H7 (cell line): ENCODE results near the gene RYR2. TPM values are rescaled to one million over a fixed set of nuclear protein-coding genes. Genes with fewer than 3 reads are reported as not detected.
A peak's percentile ranks its signal among the peaks of the same experiment; 100 is the strongest.

Experiments
- DNase-seq: peaks from one replicate; pipeline ENCODE4 v3.0.0; 2012
- H3K27me3 ChIP-seq: 2 replicates; pipeline ENCODE4 v1.6.0; 2011; ENCODE audit warnings: mild to moderate bottlenecking, low read length; ENCODE audit not compliant: control insufficient read depth, insufficient read depth
- H3K36me3 ChIP-seq: replicated peaks from 2 replicates; pipeline ENCODE4 v1.5.1; 2011; ENCODE audit warnings: low read length; ENCODE audit not compliant: control insufficient read depth, insufficient read depth
- H3K4me3 ChIP-seq: 2 replicates; pipeline ENCODE4 v1.5.1; 2011; ENCODE audit warnings: low read depth, mild to moderate bottlenecking, control low read depth, low read length, moderate library complexity; ENCODE audit not compliant: insufficient read depth
- total RNA-seq: library from RNA; depleted of rRNA; stranded (reverse); fragments of >200 nt; shearing (Covaris generic); gene quantifications from 2 replicates; pipeline ENCODE4 v1.2.3, GENCODE V29; 2014

RYR2 gene
- total RNA-seq, 1 experiment from 2014 or later = 17.6 TPM

GRCh38 chr1:237013608-237014007 is 28.4 kb upstream of the RYR2 start:
- DNase-seq = no peak
- Histone ChIP-seq H3K4me3 (no peak overlapping the region), H3K36me3 (no peaks in the 10 kb centered on the region), H3K27me3 (no peaks in the 10 kb centered on the region)

GRCh38 chr1:237016626-237017025 is 25.4 kb upstream of the RYR2 start:
- Histone ChIP-seq H3K4me3 (no peak overlapping the region), H3K36me3 (no peaks in the 10 kb centered on the region), H3K27me3 (no peaks in the 10 kb centered on the region)
- peak; percentile 65 for DNase-seq

- Histone ChIP-seq H3K36me3 (no peaks in the 10 kb centered on the region), H3K4me3 (no peak overlapping the region), H3K27me3 (no peaks in the 10 kb centered on the region)
- DNase-seq = no peak
Measured at GRCh38 chr1:237018896-237019295, 23.1 kb upstream of the RYR2 start.

GRCh38 chr1:237025358-237026074 is 16.5 kb upstream of the RYR2 start:
- Histone ChIP-seq H3K27me3 (no peaks in the 10 kb centered on the region), H3K36me3 (no peaks in the 10 kb centered on the region), H3K4me3 (no peak overlapping the region)
- no peak for DNase-seq

GRCh38 chr1:237029240-237029639 is 12.7 kb upstream of the RYR2 start:
- no peak for DNase-seq
- Histone ChIP-seq H3K4me3 (no peak overlapping the region), H3K36me3 (no peaks in the 10 kb centered on the region), H3K27me3 (no peaks in the 10 kb centered on the region)

- H3K36me3 ChIP-seq = no peaks in the 10 kb centered on the region
- no peaks in the 10 kb centered on the region for H3K27me3 ChIP-seq
- no peak overlapping the region for H3K4me3 ChIP-seq
- no peak for DNase-seq
Measured at GRCh38 chr1:237029850-237030535, 12.0 kb upstream of the RYR2 start.

GRCh38 chr1:237031480-237031879 is 10.5 kb upstream of the RYR2 start:
- Histone ChIP-seq H3K27me3 (no peaks in the 10 kb centered on the region), H3K36me3 (no peaks in the 10 kb centered on the region), H3K4me3 (no peak overlapping the region)
- no peak for DNase-seq

- DNase-seq = peak; percentile 42
Measured at GRCh38 chr1:237032029-237032428, 10.0 kb upstream of the RYR2 start.

GRCh38 chr1:237033061-237033460 is 8.9 kb upstream of the RYR2 start:
- Histone ChIP-seq H3K4me3 (no peak overlapping the region), H3K27me3 (no peaks in the 10 kb centered on the region), H3K36me3 (no peaks in the 10 kb centered on the region)
- DNase-seq = no peak

More at GRCh38 chr1:237032029-237032428, 10.0 kb upstream of the RYR2 start:
- Histone ChIP-seq H3K27me3 (no peaks in the 10 kb centered on the region), H3K4me3 (no peak overlapping the region), H3K36me3 (no peaks in the 10 kb centered on the region)

- no peaks in the 10 kb centered on the region for H3K36me3 ChIP-seq
- no peak for DNase-seq
- H3K27me3 ChIP-seq = no peaks in the 10 kb centered on the region
- H3K4me3 ChIP-seq = no peak overlapping the region
Measured at GRCh38 chr1:237033804-237034203, 8.2 kb upstream of the RYR2 start.

- H3K27me3 ChIP-seq = no peaks in the 10 kb centered on the region; the same call in 1 of the 2 replicates
- no peak overlapping the region for H3K4me3 ChIP-seq
Measured at GRCh38 chr1:237035759-237036158, 6.2 kb upstream of the RYR2 start.

GRCh38 chr1:237038211-237038610 is 3.8 kb upstream of the RYR2 start:
- Histone ChIP-seq H3K27me3 (peaks cover 11% of the 10 kb centered on the region), H3K36me3 (no peaks in the 10 kb centered on the region), H3K4me3 (no peak overlapping the region)
- no peak for DNase-seq

More at GRCh38 chr1:237035759-237036158, 6.2 kb upstream of the RYR2 start:
- H3K36me3 ChIP-seq = no peaks in the 10 kb centered on the region
- no peak for DNase-seq

- peaks cover 18% of the 10 kb centered on the region for H3K27me3 ChIP-seq
- DNase-seq = no peak
- H3K36me3 ChIP-seq = no peaks in the 10 kb centered on the region
- H3K4me3 ChIP-seq = no peak overlapping the region
Measured at GRCh38 chr1:237040823-237041222, 1.2 kb upstream of the RYR2 start.

GRCh38 chr1:237041461-237041794 is 556 bp upstream of the RYR2 start:
- Histone ChIP-seq H3K4me3 (peak overlapping the region; percentile 89), H3K27me3 (peaks cover 18% of the 10 kb centered on the region)

GRCh38 chr1:237042526-237042891 is 525 bp downstream of the RYR2 start:
- Histone ChIP-seq H3K4me3 (peak overlapping the region; percentile 89), H3K27me3 (peaks cover 18% of the 10 kb centered on the region), H3K36me3 (no peaks in the 10 kb centered on the region)
- peak; percentile 69 for DNase-seq

More at GRCh38 chr1:237041461-237041794, 556 bp upstream of the RYR2 start:
- no peak for DNase-seq
- no peaks in the 10 kb centered on the region for H3K36me3 ChIP-seq
